ENCODE results near the gene SNPH. TPM values are rescaled to one million over a fixed set of nuclear protein-coding genes. Genes with fewer than 3 reads are reported as not detected.

Gene SNPH, protein sequence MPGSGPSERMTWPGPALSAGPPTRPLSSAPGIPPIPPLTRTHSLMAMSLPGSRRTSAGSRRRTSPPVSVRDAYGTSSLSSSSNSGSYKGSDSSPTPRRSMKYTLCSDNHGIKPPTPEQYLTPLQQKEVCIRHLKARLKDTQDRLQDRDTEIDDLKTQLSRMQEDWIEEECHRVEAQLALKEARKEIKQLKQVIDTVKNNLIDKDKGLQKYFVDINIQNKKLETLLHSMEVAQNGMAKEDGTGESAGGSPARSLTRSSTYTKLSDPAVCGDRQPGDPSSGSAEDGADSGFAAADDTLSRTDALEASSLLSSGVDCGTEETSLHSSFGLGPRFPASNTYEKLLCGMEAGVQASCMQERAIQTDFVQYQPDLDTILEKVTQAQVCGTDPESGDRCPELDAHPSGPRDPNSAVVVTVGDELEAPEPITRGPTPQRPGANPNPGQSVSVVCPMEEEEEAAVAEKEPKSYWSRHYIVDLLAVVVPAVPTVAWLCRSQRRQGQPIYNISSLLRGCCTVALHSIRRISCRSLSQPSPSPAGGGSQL
- total RNA-seq: 4.9 and 6.8 TPM in 2 replicates

DNA sequence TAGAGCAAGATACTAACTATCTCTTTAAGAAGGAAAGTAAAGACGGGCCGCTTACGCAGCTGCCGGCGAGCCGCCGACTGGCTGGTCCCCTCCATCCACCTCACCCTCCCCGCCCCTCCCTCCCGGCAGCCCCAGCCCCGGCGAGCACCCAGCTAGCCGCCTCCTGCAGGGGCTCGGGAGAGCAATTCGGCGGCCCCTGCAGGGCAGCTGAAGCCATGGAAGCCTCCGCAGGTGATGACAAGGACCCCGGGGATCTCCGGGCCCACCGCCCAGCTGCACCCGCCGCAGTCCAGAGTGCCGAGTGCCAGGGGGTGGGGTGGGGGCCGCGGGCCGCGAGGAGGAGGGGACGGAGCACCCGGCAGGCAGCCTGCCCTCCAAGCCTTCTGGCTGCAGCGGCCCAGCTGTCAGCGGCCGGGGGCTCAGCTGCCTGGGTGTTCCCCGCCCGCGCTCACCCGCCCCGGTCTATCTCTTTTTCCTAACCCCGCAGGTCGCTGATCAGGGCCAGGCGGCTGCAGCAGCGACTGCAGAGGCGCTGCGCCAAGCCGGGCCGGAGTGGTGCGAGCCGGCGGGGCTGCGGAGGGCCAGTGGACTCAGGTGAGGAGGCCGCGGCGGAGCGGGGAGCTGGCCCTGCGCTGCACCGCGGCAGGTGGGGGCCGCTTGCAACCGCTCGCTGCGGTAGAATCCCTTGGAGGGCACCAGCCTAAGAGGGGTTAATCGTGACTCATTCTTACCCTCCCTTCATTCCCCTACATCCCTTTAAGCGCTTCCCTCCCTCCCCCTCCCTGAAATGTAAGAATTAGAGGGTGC is at the start of gene SNPH:
Gene SNPH (plus strand): TSS at position 128 of the 807 bp plus-strand sequence. CDS start 29,946 bp downstream, outside the sequence.

DNA sequence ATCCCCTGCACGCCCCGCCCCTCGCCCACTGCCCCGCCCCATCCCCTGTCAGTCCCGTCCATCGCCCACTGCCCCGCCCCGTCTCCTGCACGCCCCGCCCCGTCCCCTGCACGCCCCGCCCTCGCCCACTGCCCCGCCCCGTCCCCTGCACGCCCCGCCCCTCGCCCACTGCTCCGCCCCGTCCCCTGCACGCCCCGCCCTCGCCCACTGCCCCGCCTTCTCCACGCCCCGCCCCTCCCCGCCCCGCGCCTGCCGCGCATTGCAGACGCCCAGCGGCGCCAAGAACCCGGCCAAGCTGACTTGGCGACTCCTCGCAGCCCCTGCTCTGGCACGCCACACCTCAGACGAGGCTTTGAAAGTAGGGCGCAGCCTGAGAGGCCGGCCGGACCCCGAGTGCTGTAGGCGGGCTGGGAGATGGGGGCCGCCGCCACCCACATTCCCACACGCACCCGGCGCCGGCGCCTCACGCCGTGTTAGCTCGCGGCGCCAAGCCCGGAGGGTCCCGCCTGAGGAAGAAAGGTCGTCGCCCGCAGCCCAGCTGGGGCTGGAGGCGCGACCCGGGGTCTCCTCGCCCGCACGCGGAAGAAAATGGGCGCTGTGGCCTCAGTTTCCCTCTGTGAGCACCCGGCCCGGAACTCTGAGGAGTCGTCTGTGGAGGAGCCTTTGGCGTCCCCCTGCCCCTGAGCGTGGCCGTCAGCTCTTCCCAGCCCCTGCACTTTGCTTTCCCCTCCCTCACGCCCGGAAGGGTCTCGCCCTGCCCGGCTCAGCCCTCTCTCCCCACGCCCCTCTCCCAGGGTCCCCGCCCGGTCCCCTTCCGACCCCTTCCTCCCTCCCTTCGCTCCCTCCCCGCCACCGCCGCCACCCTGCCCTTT is 40.1 kb upstream of the SNPH start, which contains the start of gene RAD21L1:
Gene RAD21L1 (plus strand): TSS at position 262 of the 872 bp plus-strand sequence. CDS start 2,410 bp downstream, outside the sequence.

DNA sequence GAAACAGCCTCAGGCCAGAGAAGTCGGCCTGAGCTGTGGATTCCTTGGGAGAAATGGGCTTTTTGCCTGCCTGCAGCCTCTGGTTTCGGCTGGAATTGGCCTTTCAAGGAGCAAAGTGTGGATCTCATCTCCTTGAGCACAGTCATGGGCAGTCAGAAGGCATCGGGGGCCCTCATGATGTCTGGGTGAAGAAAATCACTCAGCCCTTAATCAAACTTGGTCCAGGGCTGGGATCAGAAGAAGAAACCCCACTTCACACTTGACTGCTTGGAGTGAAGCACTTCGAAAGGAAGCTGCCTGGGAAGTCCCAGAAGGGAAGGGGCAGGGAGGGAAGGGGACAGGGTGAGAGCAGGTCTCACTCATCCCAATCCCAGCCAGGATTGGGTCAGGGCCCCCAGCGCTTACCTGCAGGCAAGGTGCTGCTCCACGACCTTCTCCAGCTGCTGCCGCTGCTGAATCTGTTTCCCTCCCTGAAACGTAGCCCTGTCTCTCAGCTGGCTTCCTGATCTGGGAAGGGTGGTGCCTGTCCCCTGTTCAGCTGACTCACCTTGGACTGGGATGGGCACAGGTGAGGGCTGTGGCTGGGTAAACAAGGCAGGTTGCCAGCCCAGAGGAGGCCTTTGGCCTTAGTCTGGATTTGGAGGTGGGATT is 62.7 kb downstream of the SNPH start, which contains the start of gene SDCBP2:
Gene SDCBP2 (minus strand): TSS at position 460 of the 651 bp plus-strand sequence. CDS start 8,723 bp downstream, outside the sequence.

Other genes starting within 250 kb of the SNPH start
- 27.3 and 38.1 TPM in 2 replicates for gene PSMF1, start 147.7 kb upstream of the SNPH start, total RNA-seq
- 0.32 TPM in 1 of 2 replicates, not detected in the other for gene TMEM74B, start 81.3 kb upstream of the SNPH start, total RNA-seq
- gene C20orf202, start 62.8 kb upstream of the SNPH start, total RNA-seq: not detected in 2 replicates
- 0.15 TPM in 1 of 2 replicates, not detected in the other for gene RAD21L1, start 40.2 kb upstream of the SNPH start, total RNA-seq
- 3.9 and 5.9 TPM in 2 replicates for gene SDCBP2, start 62.8 kb downstream of the SNPH start, total RNA-seq
- 205 and 295 TPM in 2 replicates for gene FKBP1A, start 126.8 kb downstream of the SNPH start, total RNA-seq
- gene NSFL1C, start 200.6 kb downstream of the SNPH start, total RNA-seq: 27.9 and 36.8 TPM in 2 replicates
- gene SIRPB2, start 225.1 kb downstream of the SNPH start, total RNA-seq: 2.9 and 3.0 TPM in 2 replicates

Data from epithelial cell of umbilical artery (primary cell).